ENCODE measurements around the gene PEAR1. TPM values are rescaled to one million over a fixed set of nuclear protein-coding genes. Genes with fewer than 3 reads are reported as not detected.

PEAR1 gene
- total RNA-seq, 6 experiments from 2014 or later: 3.2 to 23.6 (median 20.2) TPM

- Mint-ChIP-seq H3K4me3 (no peak overlapping the region), H3K27ac (no peak overlapping the region), H3K4me1 (ENCODE audit: low read depth) (no peaks in the 10 kb centered on the region), H3K27me3 (ENCODE audit: insufficient read depth) (no peaks in the 10 kb centered on the region), H3K9me3 (no peaks in the 10 kb centered on the region), H3K36me3 (ENCODE audit: low read depth) (peaks cover 32% of the 10 kb centered on the region)
- no peak for DNase-seq
- TF ChIP-seq CTCF (IDR thresholded peaks at IDR 0.05): no peak
Observed at GRCh38 chr1:156947818-156948525, 54.5 kb downstream of the PEAR1 start.

GRCh38 chr1:156948708-156949107, 55.2 kb downstream of the PEAR1 start:
- H3K27me3 Mint-ChIP-seq (ENCODE audit: insufficient read depth): no peaks in the 10 kb centered on the region
- DNase-seq: no peak
- no peak overlapping the region for H3K27ac Mint-ChIP-seq
- no peaks in the 10 kb centered on the region for H3K4me1 Mint-ChIP-seq (ENCODE audit: low read depth)
- peak; percentile 68 for TF ChIP-seq CTCF (IDR thresholded peaks at IDR 0.05)
- no peaks in the 10 kb centered on the region for H3K9me3 Mint-ChIP-seq
- H3K4me3 Mint-ChIP-seq: no peak overlapping the region
- H3K36me3 Mint-ChIP-seq (ENCODE audit: low read depth): peaks cover 26% of the 10 kb centered on the region

- H3K27ac Mint-ChIP-seq: no peak overlapping the region
- H3K4me1 Mint-ChIP-seq (ENCODE audit: low read depth): no peaks in the 10 kb centered on the region
- H3K27me3 Mint-ChIP-seq (ENCODE audit: insufficient read depth): no peaks in the 10 kb centered on the region
- H3K36me3 Mint-ChIP-seq (ENCODE audit: low read depth): peaks cover 26% of the 10 kb centered on the region
- H3K4me3 Mint-ChIP-seq: no peak overlapping the region
- no peaks in the 10 kb centered on the region for H3K9me3 Mint-ChIP-seq
- no peak for DNase-seq
- no peak for TF ChIP-seq CTCF (IDR thresholded peaks at IDR 0.05)
Observed at GRCh38 chr1:156949127-156949526, 55.6 kb downstream of the PEAR1 start.

GRCh38 chr1:156951371-156951770, 57.9 kb downstream of the PEAR1 start:
- TF ChIP-seq CTCF (IDR thresholded peaks at IDR 0.05): no peak
- no peaks in the 10 kb centered on the region for H3K4me1 Mint-ChIP-seq (ENCODE audit: low read depth)
- no peak overlapping the region for H3K27ac Mint-ChIP-seq
- no peaks in the 10 kb centered on the region for H3K9me3 Mint-ChIP-seq
- no peaks in the 10 kb centered on the region for H3K27me3 Mint-ChIP-seq (ENCODE audit: insufficient read depth)
- no peak overlapping the region for H3K4me3 Mint-ChIP-seq
- DNase-seq: no peak
- H3K36me3 Mint-ChIP-seq (ENCODE audit: low read depth): peaks cover 17% of the 10 kb centered on the region

- DNase-seq: no peak
- Mint-ChIP-seq H3K4me3 (no peak overlapping the region), H3K4me1 (ENCODE audit: low read depth) (peaks cover 7% of the 10 kb centered on the region), H3K27ac (no peak overlapping the region), H3K36me3 (ENCODE audit: low read depth) (peaks cover 25% of the 10 kb centered on the region), H3K9me3 (no peaks in the 10 kb centered on the region), H3K27me3 (ENCODE audit: insufficient read depth) (no peaks in the 10 kb centered on the region; the same call in 1 of the 2 replicates)
- TF ChIP-seq CTCF (IDR thresholded peaks at IDR 0.05): no peak
Observed at GRCh38 chr1:156953571-156953970, 60.1 kb downstream of the PEAR1 start.

All from HFFc6 (cell line).